Thymus (tissue), 11 donors: ENCODE data around the gene MYO5B. TPM values are rescaled to one million over a fixed set of nuclear protein-coding genes. Genes with fewer than 3 reads are reported as not detected.

Source experiments
- DNase-seq, 9 donors: peaks; one replicate each; pipeline ENCODE4 v3.0.0-alpha.2; 2013; ENCODE audit warnings: low spot score in 9 of 9, low read depth in 6 of 9, missing footprints in 1 of 9
- H3K27ac ChIP-seq, 2 donors: one replicate each; pipeline ENCODE4 v1.5.1; 2013; ENCODE audit warnings: control low read depth in 1 of 2, low read depth in 1 of 2, low read length in 1 of 2, mild to moderate bottlenecking in 1 of 2, moderate library complexity in 1 of 2
- H3K27me3 ChIP-seq, 2 donors: one replicate each; pipeline ENCODE4 v1.5.1; 2013; ENCODE audit warnings: low read length in 1 of 2; ENCODE audit not compliant: control insufficient read depth in 2 of 2, insufficient read depth in 1 of 2
- H3K36me3 ChIP-seq, 2 donors: one replicate each; pipeline ENCODE4 v1.5.1; 2013; ENCODE audit warnings: low read length in 1 of 2, mild to moderate bottlenecking in 1 of 2, moderate library complexity in 1 of 2; ENCODE audit not compliant: control insufficient read depth in 2 of 2, insufficient read depth in 2 of 2
- H3K4me1 ChIP-seq, 2 donors: one replicate each; pipeline ENCODE4 v1.5.1; 2013; ENCODE audit warnings: low read length in 2 of 2; ENCODE audit not compliant: control insufficient read depth in 2 of 2, insufficient read depth in 2 of 2
- H3K4me3 ChIP-seq, 2 donors: one replicate each; pipeline ENCODE4 v1.5.1; 2013; ENCODE audit warnings: low read length in 2 of 2, control low read depth in 1 of 2, mild to moderate bottlenecking in 1 of 2
- H3K9me3 ChIP-seq, 2 donors: one replicate each; pipeline ENCODE4 v1.5.1; 2013; ENCODE audit warnings: low read length in 1 of 2, mild to moderate bottlenecking in 1 of 2; ENCODE audit not compliant: control insufficient read depth in 2 of 2, insufficient read depth in 1 of 2
- WGBS: extraction: QIAGEN DNeasy Blood & Tissue Kit; methylation state at CpG from one replicate; pipeline ENCODE4 v1.1.7; 2013; 5-methylcytosine and 5-hydroxymethylcytosine counted together
- polyA plus RNA-seq: library from polyadenylated mRNA; stranded (reverse); fragments of 200-250 nt; gene quantifications from one replicate; pipeline ENCODE4 v1.2.3, GENCODE V29; 2013
- total RNA-seq: library from RNA; stranded (reverse); fragments of 120-200 nt; gene quantifications from one replicate; pipeline ENCODE4 v1.2.4, GENCODE V29; 2013
- donor health status: healthy.

Gene MYO5B
- total and polyA plus RNA-seq, 2 donors: 6.2 to 11.1 TPM

DNA sequence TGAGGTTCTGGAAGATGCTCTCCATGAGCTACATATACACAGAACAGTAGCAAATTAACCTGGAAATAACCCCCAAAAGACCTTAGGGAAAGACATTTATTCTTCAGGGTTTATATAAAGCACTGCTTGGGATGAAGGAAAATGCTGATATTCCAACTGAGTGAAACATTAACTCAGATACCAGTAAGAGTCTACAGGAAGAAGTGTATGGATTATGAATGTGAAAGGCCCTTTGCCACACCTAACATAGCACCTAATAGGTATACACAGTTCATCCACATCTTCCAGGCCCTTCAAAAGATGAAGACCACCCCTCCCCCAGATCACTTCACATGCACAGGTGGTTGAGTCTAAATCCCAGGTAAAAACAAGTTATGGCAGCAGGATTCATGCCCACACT is 50.4 kb downstream of the MYO5B start:
- H3K36me3 ChIP-seq: no peaks in the 10 kb centered on the region
- no peaks in the 10 kb centered on the region for H3K9me3 ChIP-seq
- H3K4me3 ChIP-seq: no peak overlapping the region
- no peaks in the 10 kb centered on the region for H3K27me3 ChIP-seq
- no peak overlapping the region for H3K27ac ChIP-seq
- no peak for DNase-seq
- no peaks in the 10 kb centered on the region for H3K4me1 ChIP-seq

- no peak overlapping the region for H3K4me3 ChIP-seq
- WGBS: 89% methylated on average over 2 of the region's 2 CpGs
- no peaks in the 10 kb centered on the region for H3K4me1 ChIP-seq
- H3K27ac ChIP-seq: no peak overlapping the region
- no peak for DNase-seq
- H3K9me3 ChIP-seq: no peaks in the 10 kb centered on the region
- no peaks in the 10 kb centered on the region for H3K36me3 ChIP-seq
- no peaks in the 10 kb centered on the region for H3K27me3 ChIP-seq
Measured at GRCh38 chr18:50143886-50144285, 51.1 kb downstream of the MYO5B start.

GRCh38 chr18:50143294-50143693 is 51.7 kb downstream of the MYO5B start:
- no peaks in the 10 kb centered on the region for H3K36me3 ChIP-seq
- H3K9me3 ChIP-seq: no peaks in the 10 kb centered on the region
- no peak for DNase-seq
- H3K4me3 ChIP-seq: no peak overlapping the region
- H3K27me3 ChIP-seq: no peaks in the 10 kb centered on the region
- no peaks in the 10 kb centered on the region for H3K4me1 ChIP-seq
- WGBS: 71% methylated on average over 3 of the region's 3 CpGs
- H3K27ac ChIP-seq: no peak overlapping the region

DNA sequence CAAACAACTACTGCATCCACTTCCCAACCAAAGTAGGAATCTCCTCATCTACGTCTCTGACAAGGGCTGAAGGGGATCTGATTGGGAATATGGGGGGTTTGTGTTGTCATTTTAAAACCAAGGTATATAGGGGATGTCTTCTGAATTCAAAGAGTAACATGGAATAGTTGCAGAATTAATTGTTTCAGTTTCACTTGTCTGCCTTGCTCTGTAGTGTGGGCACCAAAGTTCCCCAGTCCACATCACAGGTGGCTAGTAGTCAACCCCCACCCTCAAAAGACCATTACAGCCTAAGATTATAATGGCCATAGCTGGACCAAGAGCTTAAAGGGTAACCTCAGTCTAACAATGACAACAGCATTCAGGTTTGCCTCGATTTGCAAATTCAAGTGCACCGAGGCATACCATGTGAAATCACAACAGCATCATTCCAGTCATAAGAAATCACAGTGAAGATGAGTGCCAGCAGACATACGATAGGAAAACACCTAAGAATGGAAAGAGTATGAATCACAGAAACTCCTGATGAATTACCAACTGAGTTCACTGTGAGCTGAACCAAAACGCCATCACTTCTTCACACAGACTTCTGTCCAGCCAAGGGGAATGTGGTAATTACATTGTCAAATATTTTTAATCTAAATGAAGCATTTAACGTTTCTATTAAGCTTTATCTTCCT is 52.4 kb downstream of the MYO5B start:
- no peak for DNase-seq
- Histone ChIP-seq H3K4me3 (no peak overlapping the region), H3K4me1 (no peaks in the 10 kb centered on the region), H3K27me3 (no peaks in the 10 kb centered on the region), H3K9me3 (no peaks in the 10 kb centered on the region), H3K36me3 (no peaks in the 10 kb centered on the region), H3K27ac (no peak overlapping the region)
- 87% methylated on average over 6 of the region's 6 CpGs for WGBS

GRCh38 chr18:50138181-50139064 is 56.5 kb downstream of the MYO5B start:
- Histone ChIP-seq H3K27ac (no peak overlapping the region), H3K36me3 (no peaks in the 10 kb centered on the region), H3K4me3 (no peak overlapping the region), H3K27me3 (no peaks in the 10 kb centered on the region), H3K9me3 (no peaks in the 10 kb centered on the region), H3K4me1 (no peaks in the 10 kb centered on the region)
- 76% methylated on average over 4 of the region's 4 CpGs for WGBS
- no peak for DNase-seq

DNA sequence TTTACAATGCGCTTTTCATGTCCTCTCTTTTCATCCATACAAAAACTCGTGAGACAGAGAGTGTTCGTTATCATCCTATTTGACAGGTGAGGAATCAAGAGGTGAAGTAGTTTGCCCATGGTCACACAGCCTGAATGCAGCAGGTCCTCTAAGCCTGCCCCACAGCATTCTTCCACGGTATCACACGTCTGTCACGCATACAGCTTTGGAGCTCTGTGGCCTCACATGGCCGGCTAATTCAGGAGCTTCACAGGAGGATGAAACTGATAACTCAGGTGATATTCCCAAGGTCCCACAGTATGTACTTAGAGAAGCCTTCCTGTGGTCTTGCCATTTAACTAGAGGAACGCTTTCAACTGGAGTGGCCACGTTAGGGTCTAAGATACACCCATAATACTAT is 59.0 kb downstream of the MYO5B start:
- no peaks in the 10 kb centered on the region for H3K4me1 ChIP-seq
- 91% methylated on average over 9 of the region's 9 CpGs for WGBS
- H3K36me3 ChIP-seq: no peaks in the 10 kb centered on the region

GRCh38 chr18:50133526-50133925 is 61.4 kb downstream of the MYO5B start:
- no peak for DNase-seq
- H3K36me3 ChIP-seq: no peaks in the 10 kb centered on the region
- no peak overlapping the region for H3K4me3 ChIP-seq
- peaks cover 0 to under 1% of the 10 kb centered on the region in 2 donors for H3K4me1 ChIP-seq
- WGBS: 92% methylated on average over 4 of the region's 4 CpGs
- H3K27ac ChIP-seq: no peak overlapping the region
- peaks cover 0 to 2% of the 10 kb centered on the region in 2 donors for H3K27me3 ChIP-seq
- H3K9me3 ChIP-seq: no peaks in the 10 kb centered on the region

More for the DNA sequence above, 59.0 kb downstream of the MYO5B start:
- no peaks in the 10 kb centered on the region for H3K27me3 ChIP-seq
- H3K4me3 ChIP-seq: no peak overlapping the region
- no peaks in the 10 kb centered on the region for H3K9me3 ChIP-seq
- no peak overlapping the region for H3K27ac ChIP-seq
- no peak for DNase-seq

GRCh38 chr18:50131591-50131990 is 63.4 kb downstream of the MYO5B start:
- H3K9me3 ChIP-seq: no peaks in the 10 kb centered on the region
- H3K4me3 ChIP-seq: no peak overlapping the region
- DNase-seq: no peak
- H3K36me3 ChIP-seq: no peaks in the 10 kb centered on the region
- peaks cover 0 to 2% of the 10 kb centered on the region in 2 donors for H3K27me3 ChIP-seq
- peaks cover 0 to 3% of the 10 kb centered on the region in 2 donors for H3K4me1 ChIP-seq
- H3K27ac ChIP-seq: no peak overlapping the region

GRCh38 chr18:50128506-50129271 is 66.3 kb downstream of the MYO5B start:
- H3K4me3 ChIP-seq: no peak overlapping the region
- peak overlapping the region in 1 of 2 donors; percentile 21 for H3K27ac ChIP-seq

More at GRCh38 chr18:50128506-50129271, 66.3 kb downstream of the MYO5B start:
- DNase-seq: no peak
- Histone ChIP-seq H3K27me3 (peaks cover 0 to 2% of the 10 kb centered on the region in 2 donors), H3K9me3 (no peaks in the 10 kb centered on the region), H3K36me3 (no peaks in the 10 kb centered on the region), H3K4me1 (peaks cover 0 to 3% of the 10 kb centered on the region in 2 donors)
- 67% methylated on average over 15 of the region's 15 CpGs for WGBS
